GM23338 (cell line): ENCODE measurements around the gene GAB2.

ENCODE experiments used
- CTCF ChIP-seq, 2 experiments: fragments of 200-600 bp in 1 of 2; sonication (generic) in 1 of 2; conservative IDR thresholded peaks; 2 replicates each; pipeline versions ENCODE4 v1.5.1 to v1.6.1; 2016 to 2017; ENCODE audit warnings: antibody characterized with exemption in 2 of 2, low read depth in 2 of 2, mild to moderate bottlenecking in 2 of 2, moderate library complexity in 1 of 2
- EZH2 ChIP-seq: fragments of 200-600 bp; sonication (generic); IDR thresholded peaks from one replicate; pipeline ENCODE4 v1.8.0; 2017; ENCODE audit warnings: antibody characterized with exemption, mild to moderate bottlenecking, low read depth; ENCODE audit not compliant: unreplicated experiment
- POLR2AphosphoS5 ChIP-seq: IDR thresholded peaks from 2 replicates; pipeline ENCODE4 v1.6.1; 2016; ENCODE audit warnings: antibody characterized with exemption, low read depth

DNA sequence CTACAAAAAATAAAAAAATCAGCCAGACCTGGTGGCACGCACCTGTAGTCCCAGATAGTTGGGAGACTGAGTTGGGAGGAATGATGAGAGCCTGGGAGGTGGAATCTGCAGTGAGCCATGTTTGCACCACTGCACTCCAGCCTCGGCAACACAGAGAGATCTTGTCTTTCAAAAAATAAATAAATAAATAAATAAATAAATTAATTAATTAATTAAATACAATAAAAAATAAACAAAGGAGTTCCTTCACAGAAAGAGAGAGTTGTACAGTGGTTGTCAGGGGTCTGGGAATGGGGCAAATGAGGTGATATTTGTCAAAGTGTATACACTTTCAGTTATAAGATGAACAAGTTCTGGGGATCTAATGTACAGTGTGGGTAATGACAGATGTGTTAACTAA is 49.8 kb upstream of the GAB2 start:
- TF ChIP-seq EZH2 (no peak), CTCF (conservative IDR thresholded peaks at IDR 0.05; ENCODE audit: low read depth in 2 of 2) (no peak), POLR2AphosphoS5 (no peak)
